H7 (cell line): Measurements from ENCODE around the gene IRF2BP1. TPM values are rescaled to one million over a fixed set of nuclear protein-coding genes. Genes with fewer than 3 reads are reported as not detected.
"Not testable (repeated sequence)": the region's sequence is repeated elsewhere in the genome, so short reads cannot be mapped to it uniquely, and the experiment has no call there.

ENCODE experiments used
- DNase-seq: peaks from one replicate; pipeline ENCODE4 v3.0.0; 2012
- H3K27me3 ChIP-seq: 2 replicates; pipeline ENCODE4 v1.6.0; 2011; ENCODE audit warnings: mild to moderate bottlenecking, low read length; ENCODE audit not compliant: control insufficient read depth, insufficient read depth
- H3K36me3 ChIP-seq: replicated peaks from 2 replicates; pipeline ENCODE4 v1.5.1; 2011; ENCODE audit warnings: low read length; ENCODE audit not compliant: control insufficient read depth, insufficient read depth
- H3K4me3 ChIP-seq: 2 replicates; pipeline ENCODE4 v1.5.1; 2011; ENCODE audit warnings: low read depth, mild to moderate bottlenecking, control low read depth, low read length, moderate library complexity; ENCODE audit not compliant: insufficient read depth
- total RNA-seq: library from RNA; depleted of rRNA; stranded (reverse); fragments of >200 nt; shearing (Covaris generic); gene quantifications from 2 replicates; pipeline ENCODE4 v1.2.3, GENCODE V29; 2014

The IRF2BP1 gene
- total RNA-seq, 1 experiment from 2014 or later = 45.2 TPM

- not testable (repeated sequence) for H3K27me3 ChIP-seq, H3K4me3 ChIP-seq, H3K36me3 ChIP-seq
Observed at GRCh38 chr19:45895983-45896599, 10.2 kb upstream of the IRF2BP1 start.

GRCh38 chr19:45895519-45895972, 9.6 kb upstream of the IRF2BP1 start:
- Histone ChIP-seq H3K36me3 (no peaks in the 10 kb centered on the region; the same call in 1 of the 2 replicates), H3K27me3 (peaks cover 2% of the 10 kb centered on the region; the same call in 1 of the 2 replicates), H3K4me3 (no peak overlapping the region)
- no peak for DNase-seq

More at GRCh38 chr19:45895983-45896599, 10.2 kb upstream of the IRF2BP1 start:
- not testable (repeated sequence) for DNase-seq

GRCh38 chr19:45890877-45891276, 4.9 kb upstream of the IRF2BP1 start:
- Histone ChIP-seq H3K27me3 (no peaks in the 10 kb centered on the region), H3K4me3 (no peak overlapping the region), H3K36me3 (no peaks in the 10 kb centered on the region)
- peak; percentile 62 for DNase-seq

GRCh38 chr19:45889210-45889885, 3.4 kb upstream of the IRF2BP1 start:
- no peak for DNase-seq
- Histone ChIP-seq H3K36me3 (no peaks in the 10 kb centered on the region), H3K27me3 (no peaks in the 10 kb centered on the region), H3K4me3 (no peak overlapping the region)

- Histone ChIP-seq H3K36me3 (no peaks in the 10 kb centered on the region), H3K4me3 (peak overlapping the region; percentile 79), H3K27me3 (no peaks in the 10 kb centered on the region)
- no peak for DNase-seq
Observed at GRCh38 chr19:45887200-45887710, 1.3 kb upstream of the IRF2BP1 start.

- H3K27me3 ChIP-seq = no peaks in the 10 kb centered on the region
Observed at GRCh38 chr19:45886427-45887199, 672 bp upstream of the IRF2BP1 start.

GRCh38 chr19:45884682-45885555, 1.0 kb downstream of the IRF2BP1 start:
- Histone ChIP-seq H3K36me3 (no peaks in the 10 kb centered on the region), H3K4me3 (peak overlapping the region; percentile 79), H3K27me3 (no peaks in the 10 kb centered on the region)
- peak; percentile 82 for DNase-seq

More at GRCh38 chr19:45886427-45887199, 672 bp upstream of the IRF2BP1 start:
- peak; percentile 96 for DNase-seq
- Histone ChIP-seq H3K36me3 (no peaks in the 10 kb centered on the region), H3K4me3 (peak overlapping the region; percentile 79)

- peak; percentile 60 for DNase-seq
- H3K4me3 ChIP-seq = no peak overlapping the region
- no peaks in the 10 kb centered on the region for H3K36me3 ChIP-seq
- H3K27me3 ChIP-seq = no peaks in the 10 kb centered on the region
Observed at GRCh38 chr19:45883881-45884681, 1.9 kb downstream of the IRF2BP1 start.

- H3K27me3 ChIP-seq = no peaks in the 10 kb centered on the region
- H3K36me3 ChIP-seq = no peaks in the 10 kb centered on the region
- H3K4me3 ChIP-seq = no peak overlapping the region
- no peak for DNase-seq
Observed at GRCh38 chr19:45883586-45883880, 2.4 kb downstream of the IRF2BP1 start.

- Histone ChIP-seq H3K27me3 (no peaks in the 10 kb centered on the region), H3K36me3 (no peaks in the 10 kb centered on the region), H3K4me3 (peak overlapping the region; percentile 55)
- DNase-seq = peak; percentile 98
Observed at GRCh38 chr19:45882652-45883585, 3.0 kb downstream of the IRF2BP1 start.

GRCh38 chr19:45881909-45882528, 3.9 kb downstream of the IRF2BP1 start:
- peak; percentile 80 for DNase-seq

More at GRCh38 chr19:45881909-45882528, 3.9 kb downstream of the IRF2BP1 start:
- Histone ChIP-seq H3K27me3 (no peaks in the 10 kb centered on the region), H3K36me3 (no peaks in the 10 kb centered on the region), H3K4me3 (peak overlapping the region; percentile 55)
